H1 (cell line): Measurements from ENCODE around the gene CLN5. TPM values are rescaled to one million over a fixed set of nuclear protein-coding genes. Genes with fewer than 3 reads are reported as not detected.

ENCODE experiments used
- CTCF ChIA-PET: fragments of 300-600 bp; sonication (Branson Sonifier 250); formaldehyde crosslinking; loops from one replicate; lab custom pipeline; 2021; ENCODE audit not compliant: partially characterized antibody; lab: Charles Lee
- POLR2A ChIA-PET: fragments of 300-600 bp; sonication (Branson Sonifier 250); formaldehyde crosslinking; loops from one replicate; lab custom pipeline; 2021; ENCODE audit warnings: inconsistent platforms; ENCODE audit not compliant: partially characterized antibody; lab: Charles Lee
- DNase-seq, 2 experiments: peaks; one replicate each; pipeline versions ENCODE4 v3.0.0 to v3.0.0-alpha.2; 2010 to 2022; ENCODE audit warnings: low spot score in 2 of 2, low read depth in 1 of 2, mixed read lengths in 1 of 2
- FAIRE-seq: peaks from 2 replicates; lab custom pipeline; 2011; peaks lifted over from hg19 to GRCh38; lab: Jason Lieb, UNC
- H2AFZ ChIP-seq: 2 replicates; pipeline ENCODE4 v1.8.1; 2012; ENCODE audit warnings: low read length, inconsistent platforms
- H2AK5ac ChIP-seq: 2 replicates; pipeline ENCODE4 v1.6.1; 2013; ENCODE audit warnings: low read depth, low read length
- H2BK120ac ChIP-seq: replicated peaks from 2 replicates; pipeline ENCODE3; 2013; ENCODE audit warnings: low read depth, low read length, inconsistent platforms
- H2BK12ac ChIP-seq: 2 replicates; pipeline ENCODE4 v1.6.1; 2013; ENCODE audit warnings: low read depth, low read length
- H2BK15ac ChIP-seq: 2 replicates; pipeline ENCODE4 v1.6.1; 2013; ENCODE audit warnings: low read length
- H2BK20ac ChIP-seq: 2 replicates; pipeline ENCODE4 v1.6.1; 2013; ENCODE audit warnings: low read length
- H2BK5ac ChIP-seq: 2 replicates; pipeline ENCODE4 v1.6.1; 2013; ENCODE audit warnings: low read depth, low read length
- H3K14ac ChIP-seq: 2 replicates; pipeline ENCODE4 v1.6.1; 2013; ENCODE audit warnings: inconsistent platforms; ENCODE audit not compliant: insufficient read length
- H3K18ac ChIP-seq: 2 replicates; pipeline ENCODE4 v1.6.1; 2013; ENCODE audit warnings: low read length; ENCODE audit errors: extremely low read depth
- H3K23ac ChIP-seq: 2 replicates; pipeline ENCODE4 v1.6.1; 2013; ENCODE audit warnings: inconsistent platforms; ENCODE audit not compliant: insufficient read length
- H3K23me2 ChIP-seq: 2 replicates; pipeline ENCODE4 v1.6.1; 2013; ENCODE audit warnings: low read depth, low read length
- H3K27ac ChIP-seq: 2 replicates; pipeline ENCODE4 v1.6.1; 2011; ENCODE audit warnings: low read depth, low read length, inconsistent platforms
- H3K27me3 ChIP-seq, 4 experiments: replicated peaks in 1 of 4; 1 replicate in 1 of 4; 2 replicates in 3 of 4; pipeline versions ENCODE4 v1.6.1 to v1.8.1; 2011 to 2013; ENCODE audit warnings: low read length in 3 of 4, mild to moderate bottlenecking in 3 of 4, inconsistent platforms in 2 of 4, mixed read lengths in 2 of 4, moderate library complexity in 1 of 4; ENCODE audit not compliant: control insufficient read depth in 3 of 4, insufficient read depth in 3 of 4; ENCODE audit errors: extremely low read depth in 1 of 4
- H3K36me3 ChIP-seq, 4 experiments: 2 replicates each; pipeline versions ENCODE4 v1.6.1 to v1.8.1; 2011 to 2013; ENCODE audit warnings: mild to moderate bottlenecking in 4 of 4, low read length in 3 of 4, moderate library complexity in 2 of 4, control low read depth in 1 of 4, inconsistent platforms in 1 of 4; ENCODE audit not compliant: insufficient read depth in 4 of 4, control insufficient read depth in 2 of 4
- H3K4ac ChIP-seq: replicated peaks from 2 replicates; pipeline ENCODE3; 2013; ENCODE audit warnings: low read length, low read depth, mixed read lengths, inconsistent platforms; ENCODE audit not compliant: insufficient read length
- H3K4me1 ChIP-seq, 4 experiments: replicated peaks in 1 of 4; 1 replicate in 1 of 4; 2 replicates in 3 of 4; pipeline versions ENCODE4 v1.6.1 to v1.8.1; 2011 to 2013; ENCODE audit warnings: low read length in 3 of 4, inconsistent platforms in 2 of 4, mixed read lengths in 1 of 4; ENCODE audit not compliant: insufficient read depth in 4 of 4, control insufficient read depth in 3 of 4
- H3K4me2 ChIP-seq, 2 experiments: 2 replicates each; pipeline versions ENCODE4 v1.6.1 to v1.8.1; 2011 to 2013; ENCODE audit warnings: low read depth in 2 of 2, low read length in 2 of 2, control low read depth in 1 of 2, inconsistent platforms in 1 of 2, mild to moderate bottlenecking in 1 of 2; ENCODE audit not compliant: insufficient read depth in 1 of 2
- H3K4me3 ChIP-seq, 4 experiments: fragments of 200-600, 300-600 bp in 1 of 4; sonication (generic), shearing (Covaris generic), sonication (Bioruptor Twin) in 1 of 4; 2 replicates each; pipeline versions ENCODE4 v1.5.1 to v1.8.1; 2011 to 2016; ENCODE audit warnings: low read length in 4 of 4, low read depth in 3 of 4, control low read depth in 2 of 4, inconsistent platforms in 2 of 4, mild to moderate bottlenecking in 2 of 4, mixed read lengths in 1 of 4, moderate library complexity in 1 of 4; ENCODE audit not compliant: insufficient read depth in 2 of 4; ENCODE audit errors: extremely low read depth in 1 of 4
- H3K56ac ChIP-seq: replicated peaks from 2 replicates; pipeline ENCODE3; 2013; ENCODE audit warnings: low read depth, mild to moderate bottlenecking, mixed read lengths, low read length, inconsistent platforms; ENCODE audit not compliant: insufficient read length
- H3K79me1 ChIP-seq: 2 replicates; pipeline ENCODE4 v1.6.1; 2013; ENCODE audit warnings: low read depth, low read length, control low read depth
- H3K79me2 ChIP-seq, 2 experiments: 2 replicates each; pipeline versions ENCODE4 v1.6.1 to v1.8.1; 2012 to 2013; ENCODE audit warnings: low read length in 2 of 2, mild to moderate bottlenecking in 2 of 2, inconsistent platforms in 1 of 2; ENCODE audit not compliant: insufficient read depth in 2 of 2, control insufficient read depth in 1 of 2
- H3K9ac ChIP-seq, 4 experiments: replicated peaks in 1 of 4; 1 replicate in 1 of 4; 2 replicates in 3 of 4; pipeline versions ENCODE4 v1.6.1 to v1.8.1; 2011 to 2013; ENCODE audit warnings: low read depth in 3 of 4, low read length in 3 of 4, control low read depth in 2 of 4, mild to moderate bottlenecking in 2 of 4, moderate library complexity in 2 of 4, inconsistent platforms in 1 of 4; ENCODE audit errors: extremely low read depth in 1 of 4
- H3K9me3 ChIP-seq, 2 experiments: 2 replicates each; pipeline versions ENCODE4 v1.6.1 to v1.8.1; 2012 to 2013; ENCODE audit warnings: mild to moderate bottlenecking in 2 of 2, moderate library complexity in 2 of 2, control low read depth in 1 of 2, inconsistent platforms in 1 of 2, low read depth in 1 of 2, low read length in 1 of 2, mixed read lengths in 1 of 2; ENCODE audit not compliant: insufficient read depth in 2 of 2
- H4K20me1 ChIP-seq, 2 experiments: replicated peaks in 1 of 2; 2 replicates each; pipeline versions ENCODE3 to v1.8.1; 2011 to 2013; ENCODE audit warnings: inconsistent platforms in 2 of 2, low read length in 2 of 2, mild to moderate bottlenecking in 1 of 2; ENCODE audit not compliant: insufficient read depth in 2 of 2, control insufficient read depth in 1 of 2
- H4K5ac ChIP-seq: 2 replicates; pipeline ENCODE4 v1.6.1; 2013; ENCODE audit warnings: low read length, low read depth, mixed read lengths, inconsistent platforms; ENCODE audit not compliant: insufficient read length
- H4K8ac ChIP-seq: 2 replicates; pipeline ENCODE4 v1.8.0; 2013; ENCODE audit warnings: mild to moderate bottlenecking, moderate library complexity, low read length, inconsistent platforms; ENCODE audit not compliant: insufficient read depth; ENCODE audit errors: extremely low read depth
- H4K91ac ChIP-seq: replicated peaks from 2 replicates; pipeline ENCODE3; 2013; ENCODE audit warnings: low read length, mixed read lengths, inconsistent platforms; ENCODE audit not compliant: insufficient read length
- ASH2L ChIP-seq: fragments of 200-600, 300-600 bp; sonication (generic); IDR thresholded peaks from one replicate; pipeline ENCODE4 v1.7.1; 2017; ENCODE audit warnings: low read length
- CTBP2 ChIP-seq: IDR thresholded peaks from 2 replicates; pipeline ENCODE4 v1.7.0; 2011; ENCODE audit warnings: borderline replicate concordance, mild to moderate bottlenecking, moderate library complexity, mixed read lengths, low read length; ENCODE audit not compliant: insufficient read depth, insufficient read length
- MAFK ChIP-seq: IDR thresholded peaks from 2 replicates; pipeline ENCODE4 v1.6.1; 2012; ENCODE audit warnings: low read depth, mild to moderate bottlenecking, improper control_type of control experiment, low read length
- RBBP5 ChIP-seq: IDR thresholded peaks from 2 replicates; pipeline ENCODE4 v1.7.1; 2012; ENCODE audit warnings: low read depth, mild to moderate bottlenecking, inconsistent platforms, low read length, moderate library complexity, borderline replicate concordance
- RFX5 ChIP-seq: IDR thresholded peaks from 2 replicates; pipeline ENCODE4 v1.6.1; 2011; ENCODE audit warnings: low read depth, low read length, improper control_type of control experiment, borderline replicate concordance
- RNF2 ChIP-seq: fragments of 200-900, 300-1000 bp; sonication (generic); IDR thresholded peaks from 2 replicates; pipeline ENCODE4 v1.7.1; 2016; ENCODE audit warnings: borderline replicate concordance, low read depth, mild to moderate bottlenecking, antibody characterized with exemption, low read length; ENCODE audit not compliant: poor library complexity, severe bottlenecking; ENCODE audit errors: missing control alignments
- RXRA ChIP-seq: IDR thresholded peaks from 2 replicates; pipeline ENCODE4 v1.6.1; 2011; ENCODE audit warnings: low read depth, mild to moderate bottlenecking, low read length, moderate library complexity; ENCODE audit not compliant: insufficient read depth
- SIRT6 ChIP-seq: IDR thresholded peaks from one replicate; pipeline ENCODE4 v1.7.1; 2012; ENCODE audit warnings: low read length, inconsistent platforms
- polyA plus RNA-seq, 7 experiments: library from polyadenylated mRNA; depleted of rRNA in 3 of 7; stranded (reverse) in 5 of 7; unstranded in 2 of 7; fragments of >200 nt in 5 of 7; fragments of 200-250 nt in 2 of 7; gene quantifications; 1 replicate in 5 of 7; 2 replicates in 1 of 7; 4 replicates in 1 of 7; pipeline versions ENCODE4 v1.2.1 to v1.2.3, GENCODE V29; 2011 to 2013; ENCODE audit warnings: missing spikeins in 2 of 7, mixed read lengths in 2 of 7
- total RNA-seq: library from RNA; stranded (reverse); fragmentation: NEBNext Ultra II Directional; extraction: Animal tissue kit (Norgen Biotek cat#: 25700); gene quantifications from 2 replicates; pipeline ENCODE4 v1.2.1, GENCODE V29; 2021
- TF ChIP-seq, protein P1 (sequence below), 3 experiments: IDR thresholded peaks; 1 replicate in 2 of 3; 2 replicates in 1 of 3; pipeline versions ENCODE4 v1.5.1 to v1.6.1; 2011; ENCODE audit warnings: low read length in 3 of 3, mild to moderate bottlenecking in 3 of 3, inconsistent platforms in 2 of 3, low read depth in 1 of 3, moderate library complexity in 1 of 3; ENCODE audit not compliant: insufficient read depth in 1 of 3; ENCODE audit errors: control extremely low read depth in 1 of 3

Gene CLN5
- total and polyA plus RNA-seq, 2 of the 8 experiments (the other 6 are each of a cell fraction or from before 2014, with no cell fraction given), result 5.3 to 10.1 TPM

GRCh38 chr13:77019756-77020155 is 27.9 kb downstream of the CLN5 start:
- Histone ChIP-seq H3K9ac (no peak overlapping the region), H3K36me3 (peaks cover 7 to 44% (median 16%) of the 10 kb centered on the region in 4 experiments), H4K5ac (no peak overlapping the region), H3K23me2 (no peaks in the 10 kb centered on the region; the same call in 1 of the 2 replicates), H3K4me1 (no peaks in the 10 kb centered on the region), H2BK12ac (no peak overlapping the region), H3K4ac (no peak overlapping the region), H3K9me3 (no peaks in the 10 kb centered on the region), H2BK20ac (no peak overlapping the region), H3K14ac (no peak overlapping the region), H3K23ac (no peak overlapping the region), H3K79me1 (0 out of 2 replicates have a peak, but pooled peaks cover 3% of the 10 kb centered on the region), H3K79me2 (peaks cover 0 to 58% of the 10 kb centered on the region in 2 experiments; a peak in 2 of 4 replicates), H2AFZ (no peak overlapping the region), H2BK120ac (no peak overlapping the region), H3K4me2 (no peak overlapping the region), H2BK5ac (no peak overlapping the region), H4K91ac (no peak overlapping the region), H4K8ac (no peak overlapping the region), H3K18ac (no peak overlapping the region), H3K27ac (no peak overlapping the region), H3K27me3 (no peaks in the 10 kb centered on the region), H4K20me1 (peaks cover 0 to 7% of the 10 kb centered on the region in 2 experiments), H2BK15ac (no peak overlapping the region), H3K4me3 (no peak overlapping the region), H2AK5ac (no peak overlapping the region), H3K56ac (no peak overlapping the region)
- POLR2A ChIA-PET, result interaction anchor here (0.7 kb wide), 1 partner anchor 312 kb away, joined by 3 read pairs; no protein-coding TSS in a partner anchor
- FAIRE-seq, result no peak
- CTCF ChIA-PET, result interaction anchor here (0.9 to 1.0 kb wide), 2 partner anchors 10 to 297 kb away, joined by 4 read pairs; no protein-coding TSS in a partner anchor
- DNase-seq, result no peak
- TF ChIP-seq MAFK (no peak), RNF2 (no peak), RXRA (no peak), ASH2L (no peak), CTBP2 (no peak), RFX5 (no peak), SIRT6 (no peak), RBBP5 (no peak)
- TF ChIP-seq, protein P1, sequence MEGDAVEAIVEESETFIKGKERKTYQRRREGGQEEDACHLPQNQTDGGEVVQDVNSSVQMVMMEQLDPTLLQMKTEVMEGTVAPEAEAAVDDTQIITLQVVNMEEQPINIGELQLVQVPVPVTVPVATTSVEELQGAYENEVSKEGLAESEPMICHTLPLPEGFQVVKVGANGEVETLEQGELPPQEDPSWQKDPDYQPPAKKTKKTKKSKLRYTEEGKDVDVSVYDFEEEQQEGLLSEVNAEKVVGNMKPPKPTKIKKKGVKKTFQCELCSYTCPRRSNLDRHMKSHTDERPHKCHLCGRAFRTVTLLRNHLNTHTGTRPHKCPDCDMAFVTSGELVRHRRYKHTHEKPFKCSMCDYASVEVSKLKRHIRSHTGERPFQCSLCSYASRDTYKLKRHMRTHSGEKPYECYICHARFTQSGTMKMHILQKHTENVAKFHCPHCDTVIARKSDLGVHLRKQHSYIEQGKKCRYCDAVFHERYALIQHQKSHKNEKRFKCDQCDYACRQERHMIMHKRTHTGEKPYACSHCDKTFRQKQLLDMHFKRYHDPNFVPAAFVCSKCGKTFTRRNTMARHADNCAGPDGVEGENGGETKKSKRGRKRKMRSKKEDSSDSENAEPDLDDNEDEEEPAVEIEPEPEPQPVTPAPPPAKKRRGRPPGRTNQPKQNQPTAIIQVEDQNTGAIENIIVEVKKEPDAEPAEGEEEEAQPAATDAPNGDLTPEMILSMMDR (IDR thresholded peaks at IDR 0.05; ENCODE audit: control extremely low read depth in 1 of 3, insufficient read depth in 1 of 3, low read depth in 1 of 3, low read length in 3 of 3), result no peak
